Measurements from ENCODE around the gene NXPH3. TPM values are rescaled to one million over a fixed set of nuclear protein-coding genes. Genes with fewer than 3 reads are reported as not detected.

The NXPH3 gene
- total RNA-seq, 1 experiment from 2014 or later: not detected

DNA sequence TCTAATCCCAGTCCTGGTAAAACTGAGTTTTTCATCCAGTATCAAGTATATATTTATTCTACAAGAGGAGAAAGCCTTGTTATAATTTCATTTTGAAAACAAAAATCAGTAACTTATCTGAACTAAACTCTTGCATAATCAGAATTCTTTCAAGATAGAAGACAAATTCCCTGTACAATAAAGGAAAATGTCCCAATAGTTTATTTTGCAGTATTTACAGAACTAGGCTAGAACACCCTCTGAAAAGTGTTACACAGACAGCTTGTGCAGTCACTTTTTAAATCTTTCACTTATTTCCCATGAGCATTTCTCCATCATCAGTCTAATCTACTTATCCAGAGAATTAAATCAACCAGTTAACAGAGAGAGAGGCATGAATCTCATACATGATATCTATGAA is 53.8 kb downstream of the NXPH3 start:
- DNase-seq (ENCODE audit: low read depth): no peak

DNA sequence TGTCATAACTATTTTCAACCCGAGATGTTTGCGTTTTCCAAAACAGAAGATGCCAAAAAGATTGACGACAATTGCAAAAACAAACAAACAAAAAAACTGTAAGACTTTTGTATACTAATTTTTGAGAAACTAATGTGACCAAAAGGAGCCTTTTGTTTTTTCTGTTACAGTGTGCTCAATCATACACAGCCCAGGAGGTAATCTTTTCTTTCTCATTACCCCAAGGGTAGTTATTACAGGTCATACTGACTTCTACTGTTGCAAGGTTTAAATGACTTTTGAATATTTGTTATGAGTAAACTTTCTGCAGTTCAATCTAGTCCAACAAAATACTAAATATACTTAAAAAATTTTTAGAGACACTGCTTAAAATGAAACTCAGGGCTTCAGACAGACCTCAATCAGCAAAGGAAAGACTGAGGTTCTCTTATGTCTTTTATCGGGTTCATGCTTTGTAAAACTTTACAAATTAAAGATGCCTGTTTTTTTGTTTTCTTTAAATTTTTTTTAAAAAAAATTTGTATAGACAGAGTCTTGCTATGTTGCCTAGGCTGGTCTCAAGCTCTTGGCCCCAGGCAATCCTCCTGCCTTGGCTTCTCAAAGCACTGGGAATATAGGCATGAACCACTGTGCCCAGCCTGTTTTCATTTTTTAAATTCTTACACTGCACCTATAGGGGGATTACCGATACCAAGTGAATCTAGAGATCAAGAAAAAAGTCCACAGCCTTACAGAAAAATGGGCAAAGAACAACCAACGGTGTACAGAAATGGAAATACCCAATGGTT is 54.6 kb downstream of the NXPH3 start:
- DNase-seq (ENCODE audit: low read depth): no peak

DNA sequence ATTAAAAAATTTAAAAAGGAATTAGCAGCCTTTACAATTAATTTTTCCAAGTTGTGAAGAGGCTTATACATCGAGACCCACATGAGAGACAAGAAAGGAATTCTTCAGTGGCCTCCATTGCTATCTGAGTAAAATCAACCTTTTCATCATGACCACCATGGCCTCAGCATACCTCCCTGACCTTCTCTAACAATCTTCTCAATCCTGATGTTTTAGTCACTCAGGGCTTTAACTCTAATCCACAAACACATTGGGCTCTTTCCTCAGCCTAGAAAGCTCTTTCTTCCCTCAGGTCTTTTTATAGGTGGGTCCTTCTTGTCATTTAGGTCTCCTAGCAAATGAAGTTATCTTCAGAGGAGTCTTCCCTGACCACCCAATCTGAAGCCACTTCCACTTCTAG is 55.8 kb downstream of the NXPH3 start:
- no peak for DNase-seq (ENCODE audit: low read depth)

Other genes starting within 250 kb of the NXPH3 start
- gene ZNF652, start 213.6 kb upstream of the NXPH3 start, total RNA-seq (2014; rRNA removed; shearing (Covaris generic)): 4.5 and 6.8 TPM in 2 replicates
- 177 and 182 TPM in 2 replicates for gene PHB1, start 161.0 kb upstream of the NXPH3 start, total RNA-seq (2014; rRNA removed; shearing (Covaris generic))
- gene NGFR, start 80.6 kb upstream of the NXPH3 start, total RNA-seq (2014; rRNA removed; shearing (Covaris generic)): 0.34 and 1.1 TPM in 2 replicates
- gene SPOP, start 102.2 kb downstream of the NXPH3 start, total RNA-seq (2014; rRNA removed; shearing (Covaris generic)): 27.1 and 32.9 TPM in 2 replicates
- 58.1 and 58.2 TPM in 2 replicates for gene SLC35B1, start 132.1 kb downstream of the NXPH3 start, total RNA-seq (2014; rRNA removed; shearing (Covaris generic))
- gene FAM117A, start 188.3 kb downstream of the NXPH3 start, total RNA-seq (2014; rRNA removed; shearing (Covaris generic)): 2.7 and 5.0 TPM in 2 replicates
- 22.9 and 31.4 TPM in 2 replicates for gene KAT7, start 212.8 kb downstream of the NXPH3 start, total RNA-seq (2014; rRNA removed; shearing (Covaris generic))

Measured in Daoy (cell line).